OCI-LY3 (cell line): ENCODE measurements around the gene PPP2CA.

Experiments
- H2AFZ ChIP-seq: fragments of 200-600, 300-600 bp; shearing (Covaris generic); 2 replicates; pipeline ENCODE4 v1.6.0; 2014; ENCODE audit warnings: antibody characterized with exemption, low read depth, low read length
- H3K27ac ChIP-seq: fragments of 200-600, 300-600 bp; sonication (generic); 2 replicates; pipeline ENCODE4 v1.5.1; 2014; ENCODE audit warnings: mild to moderate bottlenecking, low read length, moderate library complexity, mixed read lengths
- H3K27me3 ChIP-seq: fragments of 200-600, 300-600 bp; sonication (generic); 2 replicates; pipeline ENCODE4 v1.6.1; 2014; ENCODE audit warnings: low read depth, low read length, mixed read lengths
- H3K36me3 ChIP-seq: fragments of 200-600, 300-600 bp; sonication (generic); replicated peaks from 2 replicates; pipeline ENCODE3; 2014; ENCODE audit warnings: low read depth, low read length, mixed read lengths
- H3K4me1 ChIP-seq: fragments of 300-600, 200-600 bp; sonication (generic); 2 replicates; pipeline ENCODE4 v1.6.1; 2014; ENCODE audit warnings: low read length, mixed read lengths
- H3K4me2 ChIP-seq: fragments of 200-600, 300-600 bp; sonication (generic); 2 replicates; pipeline ENCODE4 v1.6.1; 2014; ENCODE audit warnings: low read length, mixed read lengths
- H3K4me3 ChIP-seq: fragments of 300-600, 200-600 bp; sonication (generic); 2 replicates; pipeline ENCODE4 v1.5.1; 2014; ENCODE audit warnings: antibody characterized with exemption, mild to moderate bottlenecking, low read length, moderate library complexity
- H3K79me2 ChIP-seq: fragments of 300-600, 200-600 bp; shearing (Covaris generic); 2 replicates; pipeline ENCODE4 v1.6.1; 2014; ENCODE audit warnings: mild to moderate bottlenecking, low read length, mixed read lengths
- H3K9ac ChIP-seq: fragments of 300-600, 200-600 bp; shearing (Covaris generic); 2 replicates; pipeline ENCODE4 v1.6.0; 2014; ENCODE audit warnings: mild to moderate bottlenecking, low read length, moderate library complexity
- H3K9me3 ChIP-seq: fragments of 200-600, 300-600 bp; shearing (Covaris generic); 2 replicates; pipeline ENCODE4 v1.6.1; 2014; ENCODE audit warnings: low read length, mixed read lengths; ENCODE audit not compliant: insufficient read depth
- H4K20me1 ChIP-seq: fragments of 200-600, 300-600 bp; sonication (generic); 2 replicates; pipeline ENCODE4 v1.6.1; 2016; ENCODE audit warnings: low read length, mixed read lengths; ENCODE audit not compliant: insufficient read depth
- CTCF ChIP-seq: fragments of 200-600, 300-600 bp; sonication (generic); IDR thresholded peaks from 2 replicates; pipeline ENCODE4 v1.5.1; 2014; ENCODE audit warnings: antibody characterized with exemption, low read length, low read depth
- EZH2phosphoT487 ChIP-seq: fragments of 200-600 bp; shearing (Covaris generic); IDR thresholded peaks from 2 replicates; pipeline ENCODE4 v1.6.1; 2018; ENCODE audit warnings: antibody characterized with exemption, mixed run types, low read depth

The PPP2CA gene

GRCh38 chr5:134203630-134204029 is 22.2 kb downstream of the PPP2CA start:
- H3K27me3 ChIP-seq = no peaks in the 10 kb centered on the region
- H3K9ac ChIP-seq = no peak overlapping the region
- H3K4me3 ChIP-seq = no peak overlapping the region
- H4K20me1 ChIP-seq = peaks cover 34% of the 10 kb centered on the region
- peaks cover 68% of the 10 kb centered on the region for H3K79me2 ChIP-seq
- no peak overlapping the region for H3K4me2 ChIP-seq
- peaks cover 49% of the 10 kb centered on the region for H3K36me3 ChIP-seq
- H3K4me1 ChIP-seq = no peaks in the 10 kb centered on the region
- H3K9me3 ChIP-seq = no peaks in the 10 kb centered on the region
- no peak overlapping the region for H2AFZ ChIP-seq
- no peak for TF ChIP-seq EZH2phosphoT487
- TF ChIP-seq CTCF = no peak
- H3K27ac ChIP-seq = no peak overlapping the region

- no peaks in the 10 kb centered on the region for H3K9me3 ChIP-seq
- H3K4me2 ChIP-seq = no peak overlapping the region
- H2AFZ ChIP-seq = no peak overlapping the region
- H3K79me2 ChIP-seq = no peaks in the 10 kb centered on the region
- H4K20me1 ChIP-seq = no peaks in the 10 kb centered on the region
- H3K9ac ChIP-seq = no peak overlapping the region
- H3K4me1 ChIP-seq = no peaks in the 10 kb centered on the region
- no peaks in the 10 kb centered on the region for H3K27me3 ChIP-seq
- no peak overlapping the region for H3K27ac ChIP-seq
- H3K4me3 ChIP-seq = no peak overlapping the region
- TF ChIP-seq EZH2phosphoT487 = no peak
- no peak for TF ChIP-seq CTCF
- peaks cover 45% of the 10 kb centered on the region for H3K36me3 ChIP-seq
Observed at GRCh38 chr5:134195666-134196065, 30.2 kb downstream of the PPP2CA start.

- H4K20me1 ChIP-seq = no peaks in the 10 kb centered on the region
- no peaks in the 10 kb centered on the region for H3K4me1 ChIP-seq
- no peaks in the 10 kb centered on the region for H3K27me3 ChIP-seq
- TF ChIP-seq CTCF (no peak), EZH2phosphoT487 (no peak)
- H3K36me3 ChIP-seq = peaks cover 4% of the 10 kb centered on the region
- H3K4me2 ChIP-seq = no peak overlapping the region
- no peak overlapping the region for H3K27ac ChIP-seq
- H3K9ac ChIP-seq = no peak overlapping the region
- no peaks in the 10 kb centered on the region for H3K79me2 ChIP-seq
- H3K9me3 ChIP-seq = no peaks in the 10 kb centered on the region
- no peak overlapping the region for H3K4me3 ChIP-seq
- no peak overlapping the region for H2AFZ ChIP-seq
Observed at GRCh38 chr5:134189031-134189430, 36.8 kb downstream of the PPP2CA start.

- Histone ChIP-seq H3K9ac (no peak overlapping the region), H3K79me2 (no peaks in the 10 kb centered on the region), H3K4me2 (no peak overlapping the region), H3K36me3 (no peaks in the 10 kb centered on the region), H3K9me3 (no peaks in the 10 kb centered on the region), H3K4me1 (no peaks in the 10 kb centered on the region), H3K4me3 (no peak overlapping the region), H3K27ac (no peak overlapping the region), H3K27me3 (no peaks in the 10 kb centered on the region), H4K20me1 (no peaks in the 10 kb centered on the region), H2AFZ (no peak overlapping the region)
- TF ChIP-seq EZH2phosphoT487 (no peak), CTCF (no peak)
Observed at GRCh38 chr5:134188092-134188491, 37.8 kb downstream of the PPP2CA start.
